Mucosa of rectum (tissue), 2 donors: ENCODE data around the gene GAL3ST3.
"Not testable (repeated sequence)": the region's sequence is repeated elsewhere in the genome, so short reads cannot be mapped to it uniquely, and the experiment has no call there.

Experiments
- H3K27ac ChIP-seq, 2 donors: one replicate each; pipeline ENCODE4 v1.7.0; 2013; ENCODE audit warnings: inconsistent platforms in 2 of 2, low read depth in 2 of 2, low read length in 2 of 2
- H3K27me3 ChIP-seq, 2 donors: one replicate each; pipeline ENCODE4 v1.7.0; 2013; ENCODE audit warnings: low read length in 2 of 2; ENCODE audit not compliant: control insufficient read depth in 2 of 2, insufficient read depth in 2 of 2
- H3K36me3 ChIP-seq, 2 donors: one replicate each; pipeline ENCODE4 v1.7.0; 2013; ENCODE audit warnings: low read length in 2 of 2; ENCODE audit not compliant: control insufficient read depth in 2 of 2, insufficient read depth in 2 of 2
- H3K4me1 ChIP-seq, 2 donors: one replicate each; pipeline ENCODE4 v1.7.0; 2013; ENCODE audit warnings: low read length in 2 of 2, mild to moderate bottlenecking in 1 of 2; ENCODE audit not compliant: control insufficient read depth in 2 of 2, insufficient read depth in 2 of 2
- H3K4me3 ChIP-seq, 2 donors: one replicate each; pipeline ENCODE4 v1.7.0; 2013; ENCODE audit warnings: low read length in 2 of 2
- H3K9ac ChIP-seq, 2 donors: one replicate each; pipeline ENCODE4 v1.7.0; 2013; ENCODE audit warnings: low read length in 2 of 2, low read depth in 1 of 2, mild to moderate bottlenecking in 1 of 2
- H3K9me3 ChIP-seq, 2 donors: one replicate each; pipeline ENCODE4 v1.7.0; 2013; ENCODE audit warnings: low read length in 2 of 2; ENCODE audit not compliant: control insufficient read depth in 2 of 2
- donor health status: healthy.
- donor health status: Normal muscosa, but diverticular disease.

GAL3ST3 gene

DNA sequence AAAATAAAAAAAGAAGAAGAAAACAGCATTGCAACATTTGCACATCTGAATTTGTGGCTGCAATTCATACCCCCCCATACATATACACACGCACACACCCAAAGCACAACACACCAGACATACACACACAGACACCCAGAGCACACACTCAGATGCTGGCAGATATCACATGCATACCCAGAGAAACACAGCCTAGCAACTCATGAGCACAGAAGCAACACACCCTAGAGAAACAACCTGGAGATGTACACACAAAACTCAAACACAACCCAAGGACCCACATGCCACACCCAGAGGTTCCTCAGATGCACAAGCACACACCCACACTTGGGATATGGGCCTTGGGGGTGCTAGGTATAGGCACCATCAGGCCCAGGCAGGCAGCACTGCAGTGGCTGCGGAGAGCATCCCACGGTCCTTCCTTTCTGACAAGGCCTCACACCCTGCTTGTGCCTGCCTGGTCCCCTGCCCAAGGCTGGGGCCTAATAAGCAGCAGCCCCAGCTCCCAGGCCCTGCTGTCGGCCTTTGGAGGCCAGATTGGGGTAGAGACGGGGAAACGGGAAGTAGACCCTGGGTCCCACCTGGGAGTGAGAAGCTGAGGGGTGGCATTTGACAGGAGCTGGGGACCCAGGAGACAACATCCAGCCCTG lies 34.0 kb downstream of the GAL3ST3 start:
- H3K27ac ChIP-seq, result no peak overlapping the region
- H3K4me3 ChIP-seq, result no peak overlapping the region
- no peaks in the 10 kb centered on the region for H3K36me3 ChIP-seq
- no peaks in the 10 kb centered on the region for H3K9me3 ChIP-seq
- peaks cover 0 to 2% of the 10 kb centered on the region in 2 donors for H3K4me1 ChIP-seq
- H3K27me3 ChIP-seq, result peaks cover 15 to 17% of the 10 kb centered on the region in 2 donors
- H3K9ac ChIP-seq, result no peak overlapping the region

DNA sequence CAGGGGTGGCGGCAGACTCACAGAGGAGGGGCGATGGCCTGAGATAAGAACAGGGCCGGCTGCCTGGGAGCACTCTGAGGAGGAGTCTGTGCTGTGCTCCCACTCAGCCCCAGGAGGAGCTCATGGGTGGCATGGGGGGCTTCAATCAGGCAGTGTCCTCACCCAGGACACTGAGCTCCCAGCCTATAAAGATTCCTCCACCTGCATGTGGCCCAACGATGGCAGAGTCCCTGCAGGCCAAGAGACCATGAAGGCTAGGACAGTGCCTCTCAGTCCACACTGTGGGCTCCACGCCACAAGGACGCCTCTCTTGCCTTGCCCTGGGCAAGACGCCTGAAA lies 35.2 kb downstream of the GAL3ST3 start:
- no peak overlapping the region for H3K4me3 ChIP-seq
- H3K27ac ChIP-seq, result no peak overlapping the region
- no peak overlapping the region for H3K9ac ChIP-seq
- peaks cover 0 to 2% of the 10 kb centered on the region in 2 donors for H3K4me1 ChIP-seq
- peaks cover 15 to 17% of the 10 kb centered on the region in 2 donors for H3K27me3 ChIP-seq
- H3K9me3 ChIP-seq, result no peaks in the 10 kb centered on the region
- H3K36me3 ChIP-seq, result no peaks in the 10 kb centered on the region

DNA sequence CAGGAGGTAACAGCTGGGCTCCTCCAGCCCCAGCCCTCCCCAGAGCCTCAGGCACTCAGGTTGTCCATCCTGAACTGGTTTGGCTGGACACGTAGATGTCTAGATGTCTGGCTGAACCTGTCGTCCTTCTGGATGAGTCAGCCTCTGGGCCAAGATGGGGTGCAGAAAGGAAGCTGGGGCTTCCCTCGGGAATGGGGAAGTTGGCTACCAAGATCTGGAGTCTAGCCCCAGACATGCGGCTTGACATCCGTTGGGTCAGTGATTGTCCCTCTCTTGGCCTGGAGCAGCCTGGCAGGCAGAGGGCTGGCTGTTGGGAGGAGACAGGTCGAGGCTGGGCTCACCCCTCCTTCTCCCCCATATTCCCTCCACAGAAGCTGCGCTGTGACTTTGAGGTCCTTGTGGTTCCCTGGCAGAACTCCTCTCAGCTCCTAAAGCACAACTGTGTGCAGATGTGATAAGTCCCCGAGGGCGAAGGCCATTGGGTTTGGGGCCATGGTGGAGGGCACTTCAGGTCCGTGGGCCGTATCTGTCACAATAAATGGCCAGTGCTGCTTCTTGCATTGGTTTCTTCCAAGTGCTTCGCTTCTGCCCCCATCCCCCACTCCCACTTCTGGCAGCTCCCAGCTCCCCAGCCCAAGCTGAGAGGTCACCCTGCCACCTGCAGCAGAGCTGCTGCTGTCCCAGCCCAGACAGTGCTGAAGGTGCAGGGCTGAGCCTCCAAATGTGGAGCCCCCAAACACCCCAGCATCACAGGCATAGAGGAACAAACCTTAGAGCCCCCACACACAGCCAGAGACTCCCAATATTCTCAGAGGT lies 35.8 kb downstream of the GAL3ST3 start:
- Histone ChIP-seq H3K27me3 (peaks cover 15 to 17% of the 10 kb centered on the region in 2 donors), H3K9ac (no peak overlapping the region), H3K4me1 (peaks cover 0 to 2% of the 10 kb centered on the region in 2 donors), H3K27ac (no peak overlapping the region), H3K9me3 (no peaks in the 10 kb centered on the region), H3K4me3 (no peak overlapping the region), H3K36me3 (no peaks in the 10 kb centered on the region)

DNA sequence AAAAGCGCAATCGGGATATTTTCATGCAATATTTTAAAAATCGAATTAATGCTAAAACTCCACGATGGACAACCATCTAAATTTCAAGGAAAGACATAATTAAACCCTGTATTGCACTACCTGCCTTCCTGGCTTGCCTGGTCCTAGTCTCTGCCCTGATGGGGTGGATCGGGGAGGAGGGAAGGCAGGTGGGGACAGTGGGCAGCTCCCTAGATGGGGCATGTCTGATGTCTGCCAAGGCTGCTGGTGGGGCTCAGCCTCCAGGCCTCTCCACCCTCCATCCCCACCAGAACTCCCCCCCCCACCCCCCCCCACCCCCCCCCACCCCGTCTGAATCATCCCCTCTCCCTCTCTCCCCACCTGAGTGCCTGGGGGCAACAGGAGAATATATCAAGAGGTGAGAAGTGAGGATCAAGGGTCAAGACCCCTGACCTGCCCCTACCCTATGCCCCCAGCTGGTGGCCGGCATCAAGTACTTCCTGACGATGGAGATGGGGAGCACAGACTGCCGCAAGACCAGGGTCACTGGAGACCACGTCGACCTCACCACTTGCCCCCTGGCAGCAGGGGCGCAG lies 36.5 kb downstream of the GAL3ST3 start:
- no peak overlapping the region for H3K9ac ChIP-seq
- H3K9me3 ChIP-seq, result no peaks in the 10 kb centered on the region
- no peak overlapping the region for H3K4me3 ChIP-seq
- H3K36me3 ChIP-seq, result no peaks in the 10 kb centered on the region
- peaks cover 15 to 17% of the 10 kb centered on the region in 2 donors for H3K27me3 ChIP-seq
- peaks cover 0 to 2% of the 10 kb centered on the region in 2 donors for H3K4me1 ChIP-seq
- H3K27ac ChIP-seq, result no peak overlapping the region

DNA sequence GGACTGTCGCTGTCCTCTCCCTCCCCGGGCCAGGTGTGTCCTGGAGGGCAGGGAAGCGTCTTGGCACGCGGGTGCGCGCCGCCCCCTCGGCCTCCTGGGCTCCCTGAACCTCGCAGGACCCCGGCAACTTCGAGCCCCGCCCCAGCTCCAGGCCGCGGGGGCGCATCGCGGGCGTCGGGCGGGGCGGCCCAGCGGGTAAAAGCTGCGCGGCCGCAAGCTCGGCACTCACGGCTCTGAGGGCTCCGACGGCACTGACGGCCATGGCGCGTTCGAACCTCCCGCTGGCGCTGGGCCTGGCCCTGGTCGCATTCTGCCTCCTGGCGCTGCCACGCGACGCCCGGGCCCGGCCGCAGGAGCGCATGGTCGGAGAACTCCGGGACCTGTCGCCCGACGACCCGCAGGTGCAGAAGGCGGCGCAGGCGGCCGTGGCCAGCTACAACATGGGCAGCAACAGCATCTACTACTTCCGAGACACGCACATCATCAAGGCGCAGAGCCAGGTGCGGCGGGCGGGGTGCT lies 37.1 kb downstream of the GAL3ST3 start, which contains the start of gene CST6:
CST6 (plus strand) TSS at position 224 of the 519 bp plus-strand sequence; CDS start at position 261, 37 bp downstream.
- H3K4me3 ChIP-seq, result no peak within 1 kb of the TSS
- H3K9ac ChIP-seq, result no peak within 1 kb of the TSS

GRCh38 chr11:66011239-66011784 lies 37.6 kb downstream of the GAL3ST3 start:
- Histone ChIP-seq H3K4me1 (peaks cover 0 to 2% of the 10 kb centered on the region in 2 donors), H3K9me3 (no peaks in the 10 kb centered on the region), H3K36me3 (no peaks in the 10 kb centered on the region), H3K9ac (no peak overlapping the region), H3K27ac (no peak overlapping the region), H3K27me3 (peaks cover 15 to 17% of the 10 kb centered on the region in 2 donors), H3K4me3 (no peak overlapping the region)

More for the DNA sequence above, 37.1 kb downstream of the GAL3ST3 start, which contains the start of gene CST6:
- no peak within 1 kb of the TSS for H3K27ac ChIP-seq
- peaks cover 0 to 2% of the 10 kb centered on the region in 2 donors for H3K4me1 ChIP-seq
- H3K27me3 ChIP-seq, result peaks cover 15 to 17% of the 10 kb centered on the region in 2 donors
- no peaks in the 10 kb centered on the region for H3K9me3 ChIP-seq
- H3K36me3 ChIP-seq, result no peaks in the 10 kb centered on the region

GRCh38 chr11:66010036-66010435 lies 38.9 kb downstream of the GAL3ST3 start:
- H3K36me3 ChIP-seq, H3K27ac ChIP-seq, H3K4me3 ChIP-seq, H3K9me3 ChIP-seq, H3K4me1 ChIP-seq, H3K9ac ChIP-seq: not testable (repeated sequence)
- peaks cover 15 to 17% of the 10 kb centered on the region in 2 donors for H3K27me3 ChIP-seq

DNA sequence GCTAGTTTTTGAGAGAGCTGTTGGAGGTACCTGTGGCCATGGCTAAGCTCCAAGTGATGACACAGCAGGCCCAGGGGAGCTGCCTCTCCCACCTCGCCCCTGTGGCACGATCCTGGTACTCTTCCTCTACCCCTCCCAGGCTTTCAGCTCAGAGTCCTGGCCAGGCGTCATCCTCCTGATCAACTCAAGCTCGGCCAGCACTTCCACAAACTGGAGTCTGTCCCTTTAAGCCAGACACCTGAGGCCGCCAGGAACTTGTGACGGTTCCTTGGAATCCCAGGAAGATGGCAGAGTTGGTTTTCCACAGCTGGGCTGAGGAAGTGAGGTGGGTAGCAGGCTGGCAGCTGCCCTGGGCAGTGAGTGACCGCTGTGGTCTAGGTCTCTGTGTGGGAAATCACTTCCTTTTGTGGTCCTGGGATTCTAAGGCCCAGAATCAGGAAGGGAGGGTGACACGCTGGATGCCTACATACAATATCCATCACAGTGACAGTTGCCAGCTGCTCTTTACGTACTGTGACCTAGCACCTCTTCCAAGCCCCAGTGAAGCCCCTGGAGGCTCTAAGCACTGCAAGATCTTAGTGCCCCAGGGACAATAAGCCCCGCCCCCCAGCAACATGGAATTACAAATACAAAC lies 40.4 kb downstream of the GAL3ST3 start:
- peaks cover 15 to 17% of the 10 kb centered on the region in 2 donors for H3K27me3 ChIP-seq
- peaks cover under 1 to 2% of the 10 kb centered on the region in 2 donors for H3K4me1 ChIP-seq
- no peak overlapping the region for H3K27ac ChIP-seq
- peaks cover 7 to 12% of the 10 kb centered on the region in 2 donors for H3K36me3 ChIP-seq
- H3K4me3 ChIP-seq, result no peak overlapping the region
- H3K9ac ChIP-seq, result no peak overlapping the region
- no peaks in the 10 kb centered on the region for H3K9me3 ChIP-seq

DNA sequence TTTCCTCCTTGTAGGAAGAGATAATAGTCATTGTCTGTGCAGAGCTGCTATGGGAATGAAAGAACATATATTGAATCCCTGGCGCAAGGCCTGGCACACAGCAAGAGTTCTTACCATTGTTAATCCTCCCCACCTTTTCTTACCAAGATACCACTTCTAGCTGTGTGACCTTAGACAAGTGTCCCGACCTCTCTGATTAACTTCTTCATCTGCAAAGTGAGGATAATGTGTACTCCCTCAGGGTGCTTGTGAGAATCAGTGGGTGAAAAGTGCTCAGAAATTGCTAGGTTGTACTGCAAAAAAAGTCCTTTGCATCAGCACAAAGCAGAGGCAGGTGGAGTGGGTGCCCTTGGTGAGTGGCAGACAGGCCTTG lies 40.9 kb downstream of the GAL3ST3 start:
- Histone ChIP-seq H3K27ac (no peak overlapping the region), H3K36me3 (peaks cover 7 to 14% of the 10 kb centered on the region in 2 donors), H3K4me3 (no peak overlapping the region), H3K27me3 (peaks cover 11 to 13% of the 10 kb centered on the region in 2 donors), H3K4me1 (peaks cover 5 to 7% of the 10 kb centered on the region in 2 donors), H3K9me3 (no peaks in the 10 kb centered on the region), H3K9ac (no peak overlapping the region)
